Common myeloid progenitor, CD34-positive (primary cell): ENCODE measurements around the gene HSPBP1.

Experiments
- CTCF ChIA-PET: fragments of 350-600 bp; sonication (Branson Sonifier 250); formaldehyde crosslinking; loops from one replicate; lab custom pipeline; 2021; ENCODE audit warnings: antibody characterized with exemption; lab: Charles Lee
- POLR2A ChIA-PET: fragments of 350-600 bp; sonication (Branson Sonifier 250); formaldehyde crosslinking; loops from one replicate; lab custom pipeline; 2021; ENCODE audit warnings: antibody characterized with exemption; lab: Charles Lee
- DNase-seq, 3 donors: peaks; one replicate each; pipeline versions ENCODE4 v3.0.0 to v3.0.0-alpha.2; 2013
- H3K27ac ChIP-seq, 2 experiments: 1 replicate in 1 of 2; 2 replicates in 1 of 2; pipeline ENCODE4 v1.7.0; 2013; ENCODE audit warnings: inconsistent platforms in 2 of 2, low read length in 2 of 2, mild to moderate bottlenecking in 2 of 2, low read depth in 1 of 2, moderate library complexity in 1 of 2; ENCODE audit not compliant: severe bottlenecking in 2 of 2, insufficient read depth in 1 of 2, poor library complexity in 1 of 2
- H3K27me3 ChIP-seq, 5 experiments: replicated peaks in 2 of 5; 1 replicate in 3 of 5; 2 replicates in 2 of 5; pipeline versions ENCODE4 v1.6.1 to v1.7.0; 2013; ENCODE audit warnings: low read length in 4 of 5, mild to moderate bottlenecking in 2 of 5, moderate library complexity in 2 of 5, inconsistent platforms in 1 of 5; ENCODE audit not compliant: insufficient read depth in 5 of 5, control insufficient read depth in 4 of 5
- H3K36me3 ChIP-seq, 4 experiments: 1 replicate in 2 of 4; 2 replicates in 2 of 4; pipeline versions ENCODE4 v1.6.1 to v1.7.0; 2013; ENCODE audit warnings: low read length in 3 of 4, control low read depth in 1 of 4, mild to moderate bottlenecking in 1 of 4; ENCODE audit not compliant: control insufficient read depth in 4 of 4, insufficient read depth in 4 of 4
- H3K4me1 ChIP-seq, 4 experiments: 1 replicate in 3 of 4; 2 replicates in 1 of 4; pipeline versions ENCODE4 v1.6.1 to v1.7.1; 2013; ENCODE audit warnings: low read length in 3 of 4, mild to moderate bottlenecking in 3 of 4, control low read depth in 1 of 4, inconsistent platforms in 1 of 4, moderate library complexity in 1 of 4; ENCODE audit not compliant: control insufficient read depth in 4 of 4, insufficient read depth in 4 of 4; ENCODE audit errors: control extremely low read depth in 1 of 4
- H3K4me3 ChIP-seq, 7 experiments: 1 replicate in 4 of 7; 2 replicates in 3 of 7; pipeline versions ENCODE4 v1.5.1 to v1.7.0; 2013; ENCODE audit warnings: mild to moderate bottlenecking in 7 of 7, low read length in 6 of 7, moderate library complexity in 6 of 7, inconsistent platforms in 2 of 7, low read depth in 2 of 7, control low read depth in 1 of 7; ENCODE audit not compliant: insufficient read depth in 4 of 7, control insufficient read depth in 1 of 7; ENCODE audit errors: extremely low read depth in 1 of 7
- H3K9me3 ChIP-seq, 5 experiments: 1 replicate in 4 of 5; 2 replicates in 1 of 5; pipeline versions ENCODE4 v1.6.1 to v1.7.1; 2013; ENCODE audit warnings: low read length in 4 of 5, mild to moderate bottlenecking in 2 of 5, inconsistent platforms in 1 of 5, low read depth in 1 of 5, moderate library complexity in 1 of 5; ENCODE audit not compliant: control insufficient read depth in 4 of 5, insufficient read depth in 2 of 5; ENCODE audit errors: control extremely low read depth in 1 of 5
- WGBS: methylation state at CpG from one replicate; pipeline ENCODE4 v1.1.5; 2013; ENCODE audit not compliant: insufficient coverage; 5-methylcytosine and 5-hydroxymethylcytosine counted together

The HSPBP1 gene

DNA sequence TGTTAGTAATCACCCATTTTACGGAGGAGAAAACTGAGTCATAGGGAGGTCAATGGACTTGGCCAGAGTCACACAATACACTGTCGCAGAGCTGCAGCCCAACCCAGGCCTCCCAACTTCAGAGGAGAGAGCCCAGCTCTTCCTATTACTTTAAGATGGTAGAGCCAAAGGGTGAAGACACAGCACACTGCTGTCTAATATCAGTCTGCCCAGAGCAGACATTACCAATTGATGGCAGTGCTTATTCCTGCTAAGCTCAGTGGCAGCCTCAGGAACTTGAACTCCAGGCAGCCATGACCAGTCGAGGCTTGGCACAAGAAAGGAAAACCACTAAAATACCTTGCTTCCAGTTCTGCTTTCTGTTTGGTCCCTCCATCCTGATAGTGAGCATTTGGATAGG is 26.8 kb upstream of the HSPBP1 start:
- H3K4me1 ChIP-seq: peaks cover 0 to 13% (median 7%) of the 10 kb centered on the region in 4 experiments
- no peak overlapping the region for H3K4me3 ChIP-seq
- no peaks in the 10 kb centered on the region for H3K9me3 ChIP-seq
- no peak for DNase-seq
- H3K27me3 ChIP-seq: no peaks in the 10 kb centered on the region
- peaks cover 0 to 24% (median 8%) of the 10 kb centered on the region in 4 experiments for H3K36me3 ChIP-seq
- ChIA-PET CTCF (interaction anchor here (0.9 to 1.2 kb wide), 3 partner anchors 12 to 78 kb away, joined by 3 to 4 read pairs (median 4); partner anchors contain the start of gene TMEM238), POLR2A (no interaction called here)
- WGBS: 100% methylated on average over 2 of the region's 3 CpGs
- H3K27ac ChIP-seq: no peak overlapping the region

DNA sequence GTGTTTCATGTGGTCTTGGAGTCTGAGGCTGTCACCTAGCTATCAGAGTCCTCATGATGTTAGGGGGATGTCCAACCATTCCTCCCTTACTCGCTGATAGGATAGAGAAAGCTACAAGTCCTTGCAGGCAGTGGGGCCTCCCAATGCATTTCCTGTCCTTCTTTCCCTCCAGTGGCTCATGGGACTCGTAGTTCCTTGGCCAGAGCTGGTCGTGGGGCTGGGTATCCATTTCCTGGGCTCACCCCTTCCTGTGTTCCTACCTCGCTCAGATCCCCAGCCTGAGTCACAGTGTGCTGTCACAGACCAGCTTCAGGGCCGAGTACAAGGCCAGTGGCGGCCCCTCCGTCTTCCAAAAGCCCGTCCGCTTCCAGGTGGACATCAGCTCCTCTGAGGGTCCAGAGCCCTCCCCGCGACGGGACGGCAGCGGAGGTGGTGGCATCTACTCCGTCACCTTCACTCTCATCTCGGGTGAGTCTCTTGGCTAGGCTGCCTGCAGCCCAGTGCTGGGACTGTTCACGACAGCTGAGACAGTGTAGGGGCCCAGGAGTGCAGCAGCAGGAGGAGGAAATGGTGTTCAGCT is 26.2 kb upstream of the HSPBP1 start:
- Histone ChIP-seq H3K9me3 (no peaks in the 10 kb centered on the region), H3K36me3 (peaks cover 0 to 24% (median 8%) of the 10 kb centered on the region in 4 experiments), H3K27me3 (no peaks in the 10 kb centered on the region), H3K4me1 (peaks cover 0 to 18% (median 11%) of the 10 kb centered on the region in 4 experiments), H3K27ac (no peak overlapping the region), H3K4me3 (no peak overlapping the region)
- ChIA-PET POLR2A (no interaction called here), CTCF (interaction anchor here (0.9 to 1.2 kb wide), 3 partner anchors 12 to 78 kb away, joined by 3 to 4 read pairs (median 4); partner anchors contain the start of gene TMEM238)
- WGBS: 94% methylated on average over 17 of the region's 17 CpGs
- no peak for DNase-seq

- Histone ChIP-seq H3K4me3 (no peak overlapping the region), H3K36me3 (peaks cover 0 to 24% (median 8%) of the 10 kb centered on the region in 4 experiments), H3K9me3 (no peaks in the 10 kb centered on the region), H3K4me1 (peaks cover 0 to 18% (median 11%) of the 10 kb centered on the region in 4 experiments), H3K27me3 (no peaks in the 10 kb centered on the region), H3K27ac (no peak overlapping the region)
- POLR2A ChIA-PET: no interaction called here
- peak in 2 of 3 donors; percentile 66 to 72 for DNase-seq
- CTCF ChIA-PET: interaction anchor here (1.1 to 1.2 kb wide), 2 partner anchors 13 to 79 kb away, joined by 4 read pairs; partner anchors contain the start of gene TMEM238
- WGBS: 83% methylated on average over 8 of the region's 9 CpGs
These were observed 25.6 kb upstream of the HSPBP1 start for GRCh38 chr19:55305491-55305890.

- no peak overlapping the region for H3K27ac ChIP-seq
- H3K27me3 ChIP-seq: no peaks in the 10 kb centered on the region
- no peak overlapping the region for H3K4me3 ChIP-seq
- H3K36me3 ChIP-seq: peaks cover 0 to 21% (median 8%) of the 10 kb centered on the region in 4 experiments
- no peak for DNase-seq
- H3K4me1 ChIP-seq: peaks cover 0 to 18% (median 11%) of the 10 kb centered on the region in 4 experiments
- CTCF ChIA-PET: no interaction called here
- WGBS: 94% methylated on average over 10 of the region's 14 CpGs
- H3K9me3 ChIP-seq: no peaks in the 10 kb centered on the region
- POLR2A ChIA-PET: no interaction called here
These were observed 25.1 kb upstream of the HSPBP1 start for GRCh38 chr19:55304980-55305379.

DNA sequence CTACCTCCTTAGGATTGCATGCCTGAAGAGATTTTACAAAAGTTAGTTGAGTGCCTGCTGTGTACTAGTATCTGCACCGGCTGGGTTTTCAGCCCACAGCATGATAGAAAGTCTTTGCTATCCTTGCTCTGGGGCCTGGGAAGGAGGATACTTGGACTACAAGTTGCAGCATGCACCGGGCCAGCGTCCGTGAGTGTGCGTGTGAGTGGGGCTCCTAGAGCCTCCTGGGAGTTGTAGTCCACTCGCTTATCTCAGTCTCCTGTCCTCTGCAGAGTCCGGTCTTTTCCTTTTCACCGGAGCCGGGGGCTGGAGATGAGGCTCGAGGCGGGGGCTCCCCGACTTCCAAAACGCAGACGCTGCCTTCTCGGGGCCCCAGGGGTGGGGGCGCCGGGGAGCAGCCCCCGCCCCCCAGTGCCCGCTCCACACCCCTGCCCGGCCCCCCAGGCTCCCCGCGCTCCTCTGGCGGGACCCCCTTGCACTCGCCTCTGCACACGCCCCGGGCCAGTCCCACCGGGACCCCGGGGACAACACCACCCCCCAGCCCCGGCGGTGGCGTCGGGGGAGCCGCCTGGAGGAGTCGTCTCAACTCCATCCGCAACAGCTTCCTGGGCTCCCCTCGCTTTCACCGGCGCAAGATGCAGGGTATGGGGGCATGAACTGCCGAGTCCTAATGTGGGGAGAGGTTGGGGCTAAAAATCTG is 24.5 kb upstream of the HSPBP1 start:
- no peak overlapping the region for H3K4me3 ChIP-seq
- WGBS: 98% methylated on average over 32 of the region's 39 CpGs
- peaks cover 0 to 18% (median 11%) of the 10 kb centered on the region in 4 experiments for H3K4me1 ChIP-seq
- POLR2A ChIA-PET: no interaction called here
- H3K27me3 ChIP-seq: no peaks in the 10 kb centered on the region
- CTCF ChIA-PET: interaction anchor here (4.2 kb wide), 2 partner anchors 12 to 79 kb away, joined by 30 to 37 read pairs; partner anchors contain the start of gene TMEM238
- peak in 2 of 3 donors; percentile 49 to 59 for DNase-seq
- H3K36me3 ChIP-seq: peaks cover 0 to 16% (median 6%) of the 10 kb centered on the region in 4 experiments
- H3K27ac ChIP-seq: no peak overlapping the region
- no peaks in the 10 kb centered on the region for H3K9me3 ChIP-seq

DNA sequence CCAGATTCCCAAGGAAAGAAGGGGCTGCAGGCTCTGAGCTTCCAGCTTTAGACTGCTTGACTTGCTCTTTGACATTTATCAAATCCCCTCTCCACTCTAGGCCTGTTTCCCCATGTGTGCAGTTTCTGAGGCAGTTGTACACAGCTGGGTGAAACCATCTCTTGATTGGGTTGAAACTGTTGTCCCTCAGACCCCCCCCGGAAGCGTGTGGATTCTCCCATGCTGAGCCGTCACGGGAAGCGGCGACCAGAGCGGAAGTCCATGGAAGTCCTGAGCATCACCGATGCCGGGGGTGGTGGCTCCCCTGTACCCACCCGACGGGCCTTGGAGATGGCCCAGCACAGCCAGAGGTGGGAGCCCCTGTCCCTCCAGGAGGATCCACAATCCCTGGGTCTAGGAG is 23.6 kb upstream of the HSPBP1 start:
- DNase-seq: no peak
- Histone ChIP-seq H3K36me3 (peaks cover 0 to 9% (median 4%) of the 10 kb centered on the region in 4 experiments), H3K4me3 (no peak overlapping the region), H3K27me3 (no peaks in the 10 kb centered on the region), H3K27ac (no peak overlapping the region), H3K9me3 (no peaks in the 10 kb centered on the region), H3K4me1 (peaks cover 0 to 18% (median 11%) of the 10 kb centered on the region in 4 experiments)
- WGBS: 97% methylated on average over 11 of the region's 11 CpGs
- CTCF ChIA-PET: interaction anchor here (0.6 to 4.2 kb wide), 9 partner anchors 11 to 85 kb away, joined by 3 to 37 read pairs (median 6); partner anchors contain the start of genes KMT5C, PPP6R1, TMEM150B and TMEM238
- POLR2A ChIA-PET: interaction anchor here (0.9 kb wide), 1 partner anchor 36 kb away, joined by 4 read pairs; no protein-coding TSS in a partner anchor
